ENCODE measurements around the gene RHOXF1.

- TF ChIP-seq POLR2A (IDR thresholded peaks at IDR 0.05) (no peak), CTCF (IDR thresholded peaks at IDR 0.05) (no peak)
Observed at GRCh38 chrX:120115438-120115963, at the start of gene RHOXF1.
